Hematopoietic multipotent progenitor cell treated with erythropoietin and hydrocortisone succinate and interleukin-3 and kit ligand, for 17 days (in vitro differentiated cells): ENCODE results near the gene KRT1.
"Not testable (repeated sequence)": the region's sequence is repeated elsewhere in the genome, so short reads cannot be mapped to it uniquely, and the experiment has no call there.

ENCODE experiments used
- DNase-seq: peaks from one replicate; pipeline ENCODE4 v3.0.0-alpha.2; 2015; ENCODE audit warnings: low spot score

KRT1 gene

DNA sequence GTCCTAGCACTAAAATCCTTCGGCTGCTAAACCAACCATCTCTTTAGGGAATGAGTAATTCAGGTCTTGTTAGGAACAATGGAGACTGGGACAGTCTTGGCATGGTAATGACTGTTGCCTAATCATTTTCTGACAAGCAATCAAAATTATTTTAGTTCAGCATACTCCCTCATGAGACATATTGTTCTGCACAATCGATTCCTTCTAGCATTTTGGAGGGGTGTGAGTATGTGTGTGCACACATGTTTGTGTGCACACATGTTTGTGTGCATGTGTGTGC lies 2.1 kb upstream of the KRT1 start:
- DNase-seq = no peak

DNA sequence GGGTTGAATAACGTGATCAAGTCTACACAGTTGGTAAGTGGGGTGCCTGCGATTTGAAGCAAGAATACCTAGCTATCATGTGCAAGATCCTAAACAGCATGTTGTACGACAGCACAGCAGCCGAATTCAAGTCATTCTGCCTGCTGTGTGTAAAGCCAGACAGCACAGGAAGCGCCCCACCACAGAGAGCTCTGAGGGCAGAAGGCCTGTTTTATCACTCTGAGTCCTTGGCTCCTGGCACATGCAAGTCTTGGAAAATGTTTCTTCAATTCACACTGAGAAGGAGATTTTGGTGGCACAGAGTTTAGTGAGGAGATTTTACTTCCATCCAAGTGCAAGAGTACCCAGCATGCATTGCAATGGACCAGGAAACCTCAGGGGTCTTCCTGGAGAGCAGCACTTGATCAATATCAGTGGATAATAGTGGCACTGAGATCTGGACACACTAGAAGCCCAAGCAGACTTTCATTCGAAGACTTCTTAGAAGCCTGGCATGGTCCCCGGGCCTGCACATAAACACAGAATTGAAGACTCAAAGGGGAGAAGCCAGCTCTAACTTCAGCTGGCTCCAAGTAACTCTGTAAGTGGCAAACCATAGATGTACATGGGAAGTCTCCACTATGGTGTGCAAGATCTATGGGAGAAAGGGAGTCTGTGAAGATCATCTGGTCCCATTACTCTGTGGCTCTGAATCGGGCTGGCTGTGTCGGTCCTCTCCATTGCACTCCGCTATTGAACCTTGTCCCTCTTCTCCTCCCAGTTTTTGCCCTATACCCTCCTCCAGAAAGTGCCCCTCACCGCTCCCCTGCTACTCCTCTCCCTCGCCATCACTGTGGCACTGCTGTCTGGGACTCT lies 1.5 kb upstream of the KRT1 start:
- no peak for DNase-seq

GRCh38 chr12:52679875-52680274 lies 332 bp downstream of the KRT1 start:
- no peak for DNase-seq

DNA sequence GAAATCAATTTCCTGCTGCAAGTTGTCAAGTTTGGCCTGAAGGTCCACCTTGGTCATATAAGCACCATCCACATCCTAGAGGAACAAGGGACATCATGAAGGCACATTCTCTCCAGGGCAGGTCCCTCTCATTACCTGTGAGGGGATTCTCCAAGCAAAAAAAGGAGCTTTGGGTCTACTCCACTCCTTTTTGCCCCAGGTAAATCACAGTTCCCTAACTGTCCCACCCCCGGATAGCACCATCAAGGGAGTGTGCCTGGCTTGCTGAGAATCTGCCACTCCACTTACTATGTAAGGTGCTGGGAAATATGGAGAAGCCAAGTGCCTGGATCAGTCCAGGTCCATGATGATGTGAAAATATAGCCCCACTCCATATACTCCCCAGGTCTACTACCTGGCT lies 2.5 kb downstream of the KRT1 start:
- no peak for DNase-seq

- no peak for DNase-seq
Observed at GRCh38 chr12:52677126-52677525, 3.1 kb downstream of the KRT1 start.

- DNase-seq = no peak
Observed at GRCh38 chr12:52676163-52676562, 4.0 kb downstream of the KRT1 start.

GRCh38 chr12:52675301-52675701 lies 4.9 kb downstream of the KRT1 start:
- no peak for DNase-seq

GRCh38 chr12:52674433-52674775 lies 5.8 kb downstream of the KRT1 start:
- no peak for DNase-seq

- DNase-seq = no peak
Observed at GRCh38 chr12:52673713-52674432, 6.3 kb downstream of the KRT1 start.

DNA sequence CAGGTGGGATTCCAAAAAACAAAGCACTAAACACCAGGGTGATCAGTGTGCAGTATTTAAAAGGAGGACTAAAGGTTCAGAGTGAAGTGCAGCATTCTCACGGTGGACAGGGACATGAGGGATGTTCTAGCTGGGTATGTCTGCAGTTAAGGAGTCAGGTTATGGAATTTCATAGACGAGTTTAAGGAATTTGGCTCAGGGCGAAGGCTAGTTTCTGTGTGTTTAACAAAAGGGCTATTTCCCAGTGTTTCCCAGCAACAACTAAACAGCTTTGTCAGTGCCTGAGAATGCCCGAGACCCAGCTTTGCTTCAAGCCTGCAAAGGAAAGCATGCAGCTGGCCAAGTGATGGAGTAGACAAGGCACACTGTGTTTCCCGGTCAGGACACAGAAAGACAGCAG lies 7.0 kb downstream of the KRT1 start:
- no peak for DNase-seq

GRCh38 chr12:52672321-52672933 lies 7.8 kb downstream of the KRT1 start:
- DNase-seq = no peak

DNA sequence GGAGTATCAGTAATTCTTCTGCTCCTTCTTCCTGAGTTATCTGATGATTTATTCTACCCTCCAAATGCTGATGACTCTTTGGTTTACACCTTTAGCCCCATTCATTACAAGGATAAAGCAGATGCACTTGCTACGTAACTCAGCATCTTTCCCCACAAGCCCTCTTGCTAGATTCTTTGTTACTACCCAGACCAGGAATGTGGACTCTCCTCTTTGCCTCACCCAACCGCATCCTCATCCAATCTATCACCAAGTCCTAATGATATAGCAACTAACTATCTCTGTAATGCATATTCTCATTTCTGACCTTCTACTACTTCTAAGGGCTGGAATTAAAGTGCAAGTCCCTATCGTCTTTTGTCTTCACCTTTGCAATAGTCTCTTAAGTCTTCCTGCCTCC lies 9.2 kb downstream of the KRT1 start:
- no peak for DNase-seq

GRCh38 chr12:52670506-52670905 lies 9.7 kb downstream of the KRT1 start:
- DNase-seq = no peak

- DNase-seq = not testable (repeated sequence)
Observed at GRCh38 chr12:52669941-52670340, 10.3 kb downstream of the KRT1 start.

- DNase-seq = no peak
Observed at GRCh38 chr12:52669426-52669825, 10.8 kb downstream of the KRT1 start.

DNA sequence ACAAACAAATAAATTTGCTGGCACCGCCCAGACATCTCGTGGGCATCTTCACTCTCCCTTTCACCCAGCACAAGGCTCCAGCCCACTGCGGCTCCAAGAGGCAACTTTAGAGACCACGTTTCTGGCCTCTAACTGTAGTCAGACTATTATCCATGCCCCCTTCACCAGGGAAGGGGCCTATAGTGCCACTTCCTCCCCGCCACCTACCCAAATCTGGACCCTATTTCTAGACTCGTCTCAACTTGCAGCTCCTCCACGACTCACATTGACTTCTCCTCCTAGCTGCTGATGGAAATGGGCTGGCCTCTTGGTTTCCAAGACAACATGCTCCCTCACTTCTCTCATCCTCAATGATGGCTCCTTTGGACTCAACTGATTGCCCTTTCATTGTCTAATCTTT lies 12.3 kb downstream of the KRT1 start:
- DNase-seq = no peak

- DNase-seq = no peak
Observed at GRCh38 chr12:52667509-52667908, 12.7 kb downstream of the KRT1 start.

GRCh38 chr12:52666471-52666870 lies 13.7 kb downstream of the KRT1 start:
- no peak for DNase-seq

DNA sequence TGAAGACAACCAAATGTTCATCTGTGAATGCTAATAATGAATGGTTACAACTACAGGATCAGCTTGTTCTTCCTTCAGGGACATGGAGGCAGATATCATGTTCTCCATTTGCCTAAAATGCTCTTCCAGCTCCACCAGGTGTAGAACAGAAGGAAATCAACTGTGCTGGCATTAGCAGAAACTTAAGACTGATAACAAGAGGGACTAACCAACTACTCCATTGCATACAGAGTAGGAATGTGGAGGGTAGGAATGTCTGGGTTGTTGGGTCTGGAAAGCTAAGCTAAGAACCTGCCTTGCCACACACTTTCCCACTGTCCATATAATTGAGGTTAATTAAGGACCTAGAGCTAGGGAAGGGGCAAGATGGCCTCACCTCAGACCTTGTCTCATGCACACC lies 16.8 kb downstream of the KRT1 start:
- no peak for DNase-seq

DNA sequence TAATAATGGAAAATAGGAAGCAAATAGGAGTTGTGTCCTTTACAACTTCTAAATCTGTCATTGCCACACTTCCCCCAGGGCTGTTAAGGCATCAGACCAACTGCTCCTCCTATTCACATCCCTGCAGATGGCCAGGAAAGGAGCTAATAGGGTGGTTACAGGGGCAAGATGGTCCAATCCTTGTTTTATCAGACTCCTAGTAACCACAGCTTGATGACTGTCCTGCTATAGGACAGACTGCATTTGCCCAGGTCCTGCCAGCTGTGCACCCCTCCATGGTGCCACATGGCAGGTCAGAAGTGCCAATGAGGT lies 17.3 kb downstream of the KRT1 start:
- DNase-seq = no peak

DNA sequence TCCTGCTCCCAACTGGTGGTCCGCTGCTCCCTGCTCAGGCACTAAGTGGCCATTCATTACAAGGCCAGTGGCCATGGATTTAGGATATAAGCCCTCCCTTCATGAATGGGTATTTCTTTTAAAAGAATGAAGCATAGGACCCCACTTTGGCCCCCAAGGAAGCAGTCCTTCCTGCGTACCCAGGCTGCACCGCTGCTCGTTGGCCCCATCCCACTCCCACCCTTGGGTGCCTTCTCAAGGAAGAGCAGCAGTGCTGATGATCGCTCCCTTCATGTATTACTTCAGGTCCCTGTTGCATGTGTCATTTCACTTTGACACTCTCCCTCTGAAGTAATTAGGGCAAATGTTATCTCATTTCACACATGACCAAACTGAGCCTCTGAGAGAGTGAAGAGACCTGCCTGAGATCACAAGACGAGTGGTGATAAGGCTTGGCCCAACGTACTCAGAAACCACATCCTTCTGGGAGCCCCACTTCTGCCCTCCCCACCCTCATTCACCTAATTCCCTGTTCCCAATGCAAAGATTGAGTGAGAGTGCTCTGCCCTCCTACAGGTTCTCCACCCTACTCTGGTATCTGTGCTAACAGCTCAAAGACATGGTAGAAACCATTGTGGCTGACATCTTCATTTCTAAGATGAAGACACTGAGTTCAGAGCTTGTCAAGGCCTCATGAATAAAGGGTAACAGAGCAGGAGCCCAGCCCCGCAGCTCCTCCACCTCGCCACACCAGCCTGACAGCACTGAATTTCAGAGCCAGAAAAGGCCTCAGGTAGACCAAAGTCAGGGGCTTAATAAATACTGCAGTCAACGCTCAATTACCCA lies 17.9 kb downstream of the KRT1 start:
- DNase-seq = peak; percentile 83

DNA sequence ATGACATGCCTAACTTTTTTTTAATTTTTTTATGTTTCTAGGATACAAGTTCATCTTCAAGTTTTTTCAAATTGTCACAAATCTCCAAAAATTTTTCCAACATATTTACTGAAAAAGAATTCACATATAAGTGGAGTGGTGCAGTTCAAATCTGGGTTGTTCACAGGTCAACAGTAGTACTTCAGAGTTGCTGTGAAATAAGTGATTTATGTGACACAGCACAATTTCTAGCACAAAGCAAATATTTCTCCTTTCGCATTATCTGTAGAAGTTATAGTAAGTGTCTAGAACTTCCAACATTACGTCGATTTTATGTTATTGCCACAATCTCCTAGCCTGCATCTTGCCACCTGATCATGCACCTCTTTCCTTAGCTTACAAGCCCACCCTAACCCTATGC lies 18.5 kb downstream of the KRT1 start:
- peak; percentile 41 for DNase-seq
